ENCODE measurements around the gene MAPRE2.

MAPRE2 gene

GRCh38 chr18:35040988-35041814, at the start of gene MAPRE2:
MAPRE2 (plus strand) TSS chr18:35041413; CDS start chr18:35041540, 127 bp downstream.
- no peak for TF ChIP-seq CTCF (IDR thresholded peaks at IDR 0.05)

GRCh38 chr18:34991561-34991960, 49.7 kb upstream of the MAPRE2 start:
- TF ChIP-seq CTCF (IDR thresholded peaks at IDR 0.05), result no peak

GRCh38 chr18:34993289-34993688, 47.9 kb upstream of the MAPRE2 start:
- no peak for TF ChIP-seq CTCF (IDR thresholded peaks at IDR 0.05)

- no peak for TF ChIP-seq CTCF (IDR thresholded peaks at IDR 0.05)
Observed at GRCh38 chr18:34995746-34996145, 45.5 kb upstream of the MAPRE2 start.

GRCh38 chr18:34998661-34999060, 42.6 kb upstream of the MAPRE2 start:
- TF ChIP-seq CTCF (IDR thresholded peaks at IDR 0.05), result no peak

GRCh38 chr18:34999756-35000289, 41.4 kb upstream of the MAPRE2 start:
- no peak for TF ChIP-seq CTCF (IDR thresholded peaks at IDR 0.05)

- TF ChIP-seq CTCF (IDR thresholded peaks at IDR 0.05), result no peak
Observed at GRCh38 chr18:35000457-35000856, 40.8 kb upstream of the MAPRE2 start.
